ENCODE measurements around the gene SPEN.

- TF ChIP-seq CTCF (conservative IDR thresholded peaks at IDR 0.05; ENCODE audit: low read depth, low read length): no peak
- no peak for TF ChIP-seq EZH2 (IDR thresholded peaks at IDR 0.05; ENCODE audit: borderline replicate concordance, low read depth, low read length, poor library complexity, severe bottlenecking)
Observed at GRCh38 chr1:15807121-15807520, 40.4 kb upstream of the SPEN start.
